Body of pancreas (tissue), 4 donors: ENCODE results near the gene ZBTB47.

Source experiments
- POLR2A ChIP-seq, 3 donors: fragments of 450-650 bp; IDR thresholded peaks; one replicate each; pipeline ENCODE4 v1.6.1; 2016; ENCODE audit warnings: antibody characterized with exemption in 3 of 3, mild to moderate bottlenecking in 2 of 3
- TF ChIP-seq, protein P1 (sequence below), 7 experiments: fragments of 450-650 bp in 4 of 7; fragments of 200-600 bp in 3 of 7; sonication (generic) in 3 of 7; IDR thresholded peaks; one replicate each; pipeline ENCODE4 v1.5.1; 2016 to 2019; ENCODE audit warnings: antibody characterized with exemption in 7 of 7

DNA sequence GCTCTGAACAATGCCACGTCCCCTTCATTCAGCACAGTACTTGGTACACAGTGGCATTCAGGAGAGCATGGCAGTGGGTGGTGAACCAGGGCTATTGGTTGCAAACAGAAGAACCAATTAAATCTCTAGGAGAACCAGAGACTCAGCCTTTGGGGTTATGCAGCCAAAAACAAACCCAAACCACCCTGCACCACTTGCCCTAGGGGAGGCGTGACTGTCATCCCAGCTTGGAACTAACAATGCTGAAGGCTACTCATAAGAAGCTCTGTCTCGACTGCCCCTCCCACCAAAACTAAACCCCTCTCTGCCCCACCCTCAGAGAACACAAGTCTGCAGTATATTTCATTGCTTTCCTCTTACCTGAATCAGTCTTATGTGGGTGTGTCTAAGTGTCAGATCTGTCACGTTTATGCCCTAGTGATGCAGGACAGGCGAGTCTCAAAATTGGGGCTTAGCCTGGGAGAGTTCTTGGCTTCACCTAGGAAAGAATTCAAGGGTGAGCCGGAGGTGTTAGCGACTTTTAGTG, 16.6 kb downstream of the ZBTB47 start:
- TF ChIP-seq, protein P1, sequence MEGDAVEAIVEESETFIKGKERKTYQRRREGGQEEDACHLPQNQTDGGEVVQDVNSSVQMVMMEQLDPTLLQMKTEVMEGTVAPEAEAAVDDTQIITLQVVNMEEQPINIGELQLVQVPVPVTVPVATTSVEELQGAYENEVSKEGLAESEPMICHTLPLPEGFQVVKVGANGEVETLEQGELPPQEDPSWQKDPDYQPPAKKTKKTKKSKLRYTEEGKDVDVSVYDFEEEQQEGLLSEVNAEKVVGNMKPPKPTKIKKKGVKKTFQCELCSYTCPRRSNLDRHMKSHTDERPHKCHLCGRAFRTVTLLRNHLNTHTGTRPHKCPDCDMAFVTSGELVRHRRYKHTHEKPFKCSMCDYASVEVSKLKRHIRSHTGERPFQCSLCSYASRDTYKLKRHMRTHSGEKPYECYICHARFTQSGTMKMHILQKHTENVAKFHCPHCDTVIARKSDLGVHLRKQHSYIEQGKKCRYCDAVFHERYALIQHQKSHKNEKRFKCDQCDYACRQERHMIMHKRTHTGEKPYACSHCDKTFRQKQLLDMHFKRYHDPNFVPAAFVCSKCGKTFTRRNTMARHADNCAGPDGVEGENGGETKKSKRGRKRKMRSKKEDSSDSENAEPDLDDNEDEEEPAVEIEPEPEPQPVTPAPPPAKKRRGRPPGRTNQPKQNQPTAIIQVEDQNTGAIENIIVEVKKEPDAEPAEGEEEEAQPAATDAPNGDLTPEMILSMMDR (IDR thresholded peaks at IDR 0.05), result no peak
- no peak for TF ChIP-seq POLR2A (IDR thresholded peaks at IDR 0.05)
